HG02973 (cell line): ENCODE data around the gene SWAP70.
A peak's percentile ranks its signal among the peaks of the same experiment; 100 is the strongest.

Experiments
- ATAC-seq: cut with Tn5 transposase; IDR thresholded peaks from one replicate; pipeline ENCODE4 v1.9.1; 2021; ENCODE audit warnings: moderate library complexity; ENCODE audit not compliant: unreplicated experiment

Gene SWAP70

DNA sequence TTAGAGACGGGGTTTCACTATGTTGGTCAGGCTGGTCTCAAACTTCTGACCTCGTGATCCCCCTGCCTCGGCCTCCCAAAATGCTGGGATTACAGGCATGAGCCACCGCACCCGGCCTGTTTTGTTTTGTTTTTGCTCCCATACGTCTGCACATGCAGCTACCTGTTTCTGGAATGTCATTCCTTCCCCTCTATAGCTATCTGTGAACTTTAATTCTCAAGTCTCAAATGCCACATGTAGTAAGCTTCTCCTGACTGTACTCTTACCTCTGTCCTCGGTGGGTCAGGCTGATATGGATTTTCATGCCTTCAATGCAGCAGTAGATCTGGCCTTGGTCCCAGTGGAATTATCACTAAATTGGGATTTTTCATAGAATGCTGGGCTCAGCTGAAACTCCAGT lies 12.4 kb upstream of the SWAP70 start:
- ATAC-seq: no peak

DNA sequence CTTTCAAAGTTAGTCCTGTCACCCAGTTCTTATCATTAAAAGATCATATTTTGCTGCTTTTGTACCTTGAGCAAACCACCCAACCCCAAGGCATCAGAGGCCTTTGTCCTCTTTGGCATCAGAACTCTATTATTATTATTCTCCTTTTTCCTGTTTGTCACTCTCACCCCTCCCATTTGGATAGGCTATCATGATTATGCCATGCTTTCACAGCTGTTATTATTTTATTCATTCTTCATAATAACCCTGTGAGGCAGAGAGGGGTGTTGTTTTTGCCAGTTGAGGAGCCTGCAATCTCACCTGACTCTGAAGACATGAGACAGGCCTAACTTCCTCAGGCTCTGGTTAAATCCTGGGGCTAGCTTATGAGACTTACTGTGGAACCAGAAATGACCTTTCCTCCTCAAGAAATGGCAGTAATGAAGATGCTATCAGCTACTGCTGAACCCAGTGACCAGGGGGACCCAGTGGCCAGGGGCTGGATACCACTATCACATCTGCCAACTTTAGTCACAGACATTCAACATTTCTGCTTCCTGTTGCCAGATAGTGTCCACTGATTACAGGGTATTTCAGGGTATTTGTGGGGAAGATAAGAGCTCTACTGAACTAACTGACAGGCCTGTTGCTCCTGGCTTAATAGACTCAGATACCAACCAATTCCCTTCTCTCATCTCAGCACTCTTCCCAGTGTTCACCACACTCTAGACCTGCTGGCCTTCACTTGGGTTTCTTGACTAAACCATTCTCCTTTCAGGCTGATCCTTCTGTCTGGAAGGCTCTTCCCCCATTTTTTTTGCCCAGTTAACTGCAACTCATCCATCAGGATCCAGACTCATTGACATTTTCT lies 11.8 kb upstream of the SWAP70 start:
- ATAC-seq: no peak

DNA sequence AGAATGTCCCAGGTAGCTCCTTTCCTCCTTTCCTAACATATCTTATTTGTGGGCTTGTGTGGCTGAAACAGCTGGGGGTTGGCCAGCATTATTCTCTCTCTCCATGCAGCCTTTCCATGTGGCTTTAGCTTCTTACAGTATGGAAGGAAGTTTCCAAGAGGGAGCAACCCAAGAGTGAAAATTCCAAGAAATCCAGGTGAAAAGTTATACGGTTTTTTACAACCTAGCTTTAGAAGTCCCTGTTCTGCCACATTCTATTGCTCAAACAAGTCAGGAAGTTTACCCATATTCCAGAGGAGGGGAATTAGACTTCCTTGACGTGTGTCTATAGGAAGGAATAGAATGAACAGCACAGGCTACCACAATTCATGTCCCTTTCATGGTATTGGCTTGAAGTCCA lies 10.0 kb upstream of the SWAP70 start:
- ATAC-seq: no peak

DNA sequence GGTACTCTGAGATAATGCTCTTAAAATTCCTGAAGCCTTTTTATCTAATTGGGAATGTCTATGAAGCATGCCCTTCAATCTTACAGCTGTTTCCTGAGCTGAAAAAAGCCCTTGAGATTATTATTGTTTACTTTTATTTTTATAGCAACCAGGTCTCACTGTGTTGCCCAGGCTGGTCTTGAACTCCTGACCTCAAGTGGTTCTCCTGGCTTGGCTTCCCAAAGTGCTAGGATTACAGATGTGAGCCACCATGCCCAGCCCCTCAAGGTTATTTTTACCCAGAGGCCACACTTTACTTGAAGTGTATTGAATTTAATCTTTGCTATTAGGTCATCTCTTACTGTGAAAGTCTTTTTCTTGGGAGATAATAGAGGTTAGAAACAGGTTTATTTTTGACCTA lies 7.0 kb upstream of the SWAP70 start:
- ATAC-seq: no peak

DNA sequence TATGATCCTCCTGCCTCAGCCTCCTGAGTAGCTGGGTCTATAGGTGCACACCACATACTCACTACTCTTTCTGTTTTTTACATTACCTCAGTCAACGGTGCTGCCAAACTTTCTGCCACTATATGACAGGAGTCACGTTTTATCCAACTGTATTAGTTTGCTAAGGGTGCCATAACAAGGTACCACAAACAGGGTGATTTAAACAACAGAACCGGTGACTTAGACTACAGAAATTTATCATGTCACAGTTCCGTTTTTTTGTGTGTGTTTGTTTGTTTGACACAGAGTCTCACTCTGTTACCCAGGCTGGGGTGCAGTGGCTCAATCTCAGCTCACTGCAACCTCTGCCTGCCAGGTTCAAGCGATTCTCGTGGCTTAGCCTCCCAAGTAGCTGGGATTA lies 6.3 kb upstream of the SWAP70 start:
- ATAC-seq: no peak

DNA sequence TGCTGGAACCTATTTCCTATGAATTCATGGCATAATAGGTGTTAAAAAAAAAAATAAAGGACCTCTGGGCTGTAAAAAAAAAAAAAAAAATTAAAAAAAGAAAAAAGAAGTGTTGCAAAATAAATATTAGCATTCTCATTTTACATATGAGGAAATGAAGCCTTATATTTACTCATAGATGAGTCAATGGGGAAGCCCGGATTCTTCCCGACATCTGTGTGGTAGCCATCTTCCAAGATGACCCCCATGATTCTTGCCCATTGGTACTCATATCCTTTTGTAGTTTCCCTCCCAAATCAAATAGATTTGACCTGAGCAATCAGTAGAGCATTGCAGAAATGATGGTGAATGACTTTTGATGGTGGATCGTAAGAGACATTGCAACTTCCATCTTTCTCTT lies 3.0 kb upstream of the SWAP70 start:
- ATAC-seq: no peak

DNA sequence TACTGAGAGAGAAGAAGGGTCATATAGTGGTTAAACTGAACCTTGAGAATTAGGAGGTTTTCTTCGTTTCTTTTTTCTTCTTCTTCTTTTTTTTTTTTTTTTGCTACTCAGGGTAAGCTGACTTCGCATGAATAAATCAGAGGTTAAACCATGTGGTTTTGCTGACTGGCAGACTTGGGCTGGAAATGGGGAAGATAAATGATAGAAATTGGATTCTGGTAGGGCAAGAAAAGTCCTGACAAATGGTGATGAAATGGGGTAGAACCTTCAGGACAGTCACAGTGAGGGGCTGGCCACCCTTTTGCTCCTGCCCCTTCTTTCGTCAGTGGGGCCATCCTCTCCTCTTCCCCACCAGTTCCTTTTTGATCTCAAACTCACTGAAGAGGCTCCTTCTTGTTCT lies 1.6 kb upstream of the SWAP70 start:
- no peak for ATAC-seq

DNA sequence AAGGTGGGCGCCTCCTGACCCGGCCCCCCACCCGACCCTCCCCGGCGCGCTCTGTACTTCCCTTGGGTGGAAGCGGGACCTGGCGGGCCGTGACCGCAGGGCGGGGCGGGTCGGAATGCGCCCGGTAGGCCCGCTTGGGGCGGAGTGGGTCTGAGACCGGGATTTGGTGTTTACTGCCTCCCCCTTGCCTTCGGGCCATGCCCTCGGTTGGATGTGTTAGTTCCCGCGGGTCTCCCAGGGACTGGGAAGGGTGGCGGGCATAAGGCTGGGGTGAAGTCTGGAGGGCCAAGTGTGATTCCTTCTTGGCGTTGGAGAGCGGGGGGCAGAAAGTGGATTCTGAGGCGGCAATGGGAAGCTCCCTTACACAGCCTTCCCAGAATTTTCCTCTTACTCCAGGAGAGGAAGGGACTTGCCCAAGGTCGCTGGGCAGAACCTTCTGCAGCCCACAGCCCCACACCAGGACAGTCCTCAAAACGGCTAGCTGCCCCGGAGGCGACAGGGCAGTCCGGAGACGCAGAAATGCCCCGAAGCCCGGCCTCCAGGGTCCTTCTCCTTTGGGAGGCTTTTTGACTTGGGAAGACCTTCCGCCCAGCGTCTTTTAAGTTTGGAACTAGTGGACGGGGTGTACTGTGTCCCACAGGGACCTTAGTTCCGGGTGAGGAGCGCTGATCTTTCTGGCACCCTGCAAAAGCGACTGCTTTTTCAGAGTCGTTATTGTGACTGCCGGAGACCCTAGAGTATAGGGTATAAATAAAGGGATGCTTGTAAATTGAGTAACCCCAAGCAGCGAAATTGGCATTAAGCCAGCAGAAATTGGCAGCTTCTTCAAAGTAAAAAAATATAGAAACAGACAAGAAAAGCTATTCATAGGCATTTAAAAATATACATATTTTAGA lies 647 bp downstream of the SWAP70 start:
- ATAC-seq: peak; percentile 41

DNA sequence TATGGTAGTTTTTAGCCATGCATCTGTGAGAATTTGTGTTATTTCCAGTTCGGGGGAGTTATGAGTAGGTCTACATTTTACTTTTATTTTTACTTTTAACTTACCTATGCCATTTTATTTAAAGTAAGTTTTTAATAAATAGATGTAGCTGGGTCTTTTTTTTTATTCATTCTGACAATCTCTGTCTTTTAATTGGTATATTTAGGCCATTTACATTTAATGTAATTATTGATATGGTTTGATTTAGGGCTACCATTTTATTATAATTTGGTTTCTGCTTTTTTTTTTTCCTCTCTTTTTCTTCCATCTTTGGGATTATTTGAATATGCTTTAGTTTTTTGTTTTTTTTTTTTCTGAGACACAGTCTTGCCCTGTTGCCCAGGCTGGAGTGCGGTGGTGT lies 1.9 kb downstream of the SWAP70 start:
- ATAC-seq: no peak

DNA sequence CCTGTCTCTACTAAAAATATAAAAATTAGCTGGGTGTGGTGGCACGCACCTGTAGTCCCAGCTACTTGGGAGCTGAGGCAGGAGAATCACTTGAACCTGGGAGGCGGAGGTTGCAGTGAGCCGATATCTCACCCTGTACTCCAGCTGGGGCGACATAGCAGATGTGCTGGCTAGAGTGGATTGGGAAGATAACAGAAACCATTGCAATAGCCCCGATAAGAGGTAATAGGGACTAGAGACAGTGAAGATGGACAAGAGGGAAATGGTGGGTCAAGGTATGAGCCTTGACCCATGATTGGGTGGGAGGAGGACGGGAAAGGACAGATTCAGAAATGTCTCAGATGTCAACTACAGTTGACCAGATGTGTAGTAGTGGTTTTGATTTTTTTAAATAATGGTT lies 6.1 kb downstream of the SWAP70 start:
- no peak for ATAC-seq

DNA sequence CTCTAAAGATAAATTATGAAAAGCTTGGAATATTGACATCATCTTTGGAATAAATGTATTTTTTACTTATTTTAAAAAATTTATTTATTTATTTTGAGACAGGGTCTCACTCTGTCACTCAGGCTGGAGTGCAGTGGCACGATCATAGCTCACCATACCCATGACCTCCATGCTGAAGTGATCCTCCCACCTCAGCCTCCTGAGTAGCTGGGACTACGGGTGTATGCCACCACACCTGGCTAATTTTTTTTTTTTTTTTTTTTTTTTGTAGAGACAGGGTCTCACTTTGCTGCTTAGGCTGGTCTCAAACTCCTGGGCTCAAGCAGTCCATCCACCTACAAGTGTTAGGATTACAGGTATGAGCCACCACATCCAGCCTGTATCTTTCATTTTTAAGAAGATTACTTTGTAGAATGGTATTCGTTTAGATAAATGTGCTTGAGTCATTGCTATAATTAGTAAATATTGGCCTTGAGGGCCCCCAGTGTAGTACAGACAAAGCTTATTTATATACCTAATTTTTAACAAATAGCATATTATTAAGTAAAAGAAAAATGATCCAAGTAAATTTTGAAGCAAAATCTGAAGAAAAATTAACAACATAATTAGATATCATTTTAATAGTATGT lies 8.5 kb downstream of the SWAP70 start:
- no peak for ATAC-seq

DNA sequence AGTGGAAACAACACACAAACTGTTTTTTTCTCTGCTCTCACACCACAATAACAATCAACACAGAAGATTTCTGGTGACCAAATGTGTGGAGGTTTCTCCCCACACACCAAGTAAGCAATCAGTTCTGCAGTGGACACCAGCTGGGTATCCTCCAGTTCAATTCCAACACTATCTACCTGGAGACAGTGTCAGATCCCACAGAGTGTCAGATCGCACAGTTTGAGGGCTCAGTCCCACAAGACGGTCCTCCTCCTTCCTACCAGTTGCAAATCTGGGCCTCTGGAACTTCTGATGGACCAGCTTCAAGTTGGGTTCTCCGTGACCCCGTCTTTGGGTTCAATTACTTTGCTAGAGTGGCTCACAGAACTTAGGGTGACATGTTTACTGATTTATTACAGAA lies 9.0 kb downstream of the SWAP70 start:
- ATAC-seq: no peak

DNA sequence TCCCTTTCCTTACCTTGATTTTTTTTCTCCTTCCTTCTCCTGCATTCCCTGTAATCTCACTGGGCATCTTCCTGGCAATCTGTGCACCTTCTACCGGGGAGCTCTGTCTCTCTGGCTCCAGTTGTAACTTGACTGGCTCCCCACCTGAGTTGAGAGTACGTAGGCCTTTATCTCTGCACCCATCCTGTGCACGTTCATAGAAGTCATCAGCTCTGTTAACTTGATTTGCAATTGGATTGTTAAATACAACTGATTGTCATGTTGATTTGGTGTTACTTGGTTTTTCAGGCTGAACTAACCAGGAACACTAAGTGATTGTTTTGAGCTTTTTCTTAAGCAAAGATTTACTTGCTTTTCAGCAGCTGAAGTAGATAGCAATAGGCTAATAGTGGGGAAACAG lies 11.8 kb downstream of the SWAP70 start:
- ATAC-seq: no peak

DNA sequence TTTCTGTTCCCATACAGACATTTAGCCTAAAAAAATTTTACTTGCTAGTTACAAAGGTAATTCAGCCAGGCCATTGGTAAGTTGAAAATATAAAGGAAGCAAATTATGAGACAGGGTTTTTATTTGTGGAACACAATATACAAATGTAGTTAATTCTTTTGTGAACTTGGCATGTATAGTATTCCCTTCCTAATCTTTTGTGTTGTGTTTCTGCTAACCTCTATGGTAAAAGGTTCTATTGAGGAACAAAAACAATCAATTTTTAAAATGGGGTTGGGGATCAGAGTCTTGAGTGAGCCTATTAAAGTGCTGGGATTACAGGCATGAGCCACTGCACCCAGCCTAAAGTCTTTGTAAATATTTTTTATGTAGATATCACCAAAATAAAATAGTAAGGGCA lies 14.1 kb downstream of the SWAP70 start:
- ATAC-seq: no peak

DNA sequence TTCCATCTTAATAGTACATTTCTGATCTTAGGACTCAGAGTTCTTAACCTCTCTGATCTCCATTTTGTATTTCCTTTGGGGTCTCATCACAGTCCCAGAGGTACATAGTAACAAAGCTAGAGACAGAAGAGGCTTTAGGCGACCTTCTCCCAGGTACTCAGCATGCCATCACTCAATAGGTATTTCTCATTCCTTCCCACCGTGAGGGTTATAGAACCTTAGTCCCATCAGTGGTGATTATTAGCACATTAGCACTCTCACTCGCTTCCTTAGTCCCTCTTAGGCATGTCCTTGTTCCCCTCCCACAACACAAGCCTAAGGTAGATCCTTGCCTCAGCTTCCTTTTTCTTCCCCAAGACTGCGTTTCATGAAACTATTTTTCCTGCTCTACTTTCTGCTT lies 14.7 kb downstream of the SWAP70 start:
- no peak for ATAC-seq

DNA sequence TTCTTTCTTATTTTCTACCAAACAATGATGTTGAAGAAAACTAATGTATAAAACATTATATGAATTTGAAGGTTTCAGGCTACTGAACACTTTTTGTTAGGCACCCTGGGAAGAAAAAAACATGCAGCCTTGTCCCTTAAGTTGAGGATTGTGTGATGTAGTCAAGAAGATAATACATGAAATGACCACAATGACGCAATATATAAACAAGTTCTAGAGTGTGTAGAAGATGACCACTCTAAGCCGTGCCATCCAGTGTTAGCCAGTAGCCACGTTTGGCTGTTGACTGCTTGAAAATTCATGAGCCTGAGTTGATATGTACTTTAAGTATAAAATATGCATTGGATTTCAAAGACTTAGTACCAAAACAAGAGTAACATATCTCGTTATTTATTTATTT lies 16.2 kb downstream of the SWAP70 start:
- no peak for ATAC-seq

DNA sequence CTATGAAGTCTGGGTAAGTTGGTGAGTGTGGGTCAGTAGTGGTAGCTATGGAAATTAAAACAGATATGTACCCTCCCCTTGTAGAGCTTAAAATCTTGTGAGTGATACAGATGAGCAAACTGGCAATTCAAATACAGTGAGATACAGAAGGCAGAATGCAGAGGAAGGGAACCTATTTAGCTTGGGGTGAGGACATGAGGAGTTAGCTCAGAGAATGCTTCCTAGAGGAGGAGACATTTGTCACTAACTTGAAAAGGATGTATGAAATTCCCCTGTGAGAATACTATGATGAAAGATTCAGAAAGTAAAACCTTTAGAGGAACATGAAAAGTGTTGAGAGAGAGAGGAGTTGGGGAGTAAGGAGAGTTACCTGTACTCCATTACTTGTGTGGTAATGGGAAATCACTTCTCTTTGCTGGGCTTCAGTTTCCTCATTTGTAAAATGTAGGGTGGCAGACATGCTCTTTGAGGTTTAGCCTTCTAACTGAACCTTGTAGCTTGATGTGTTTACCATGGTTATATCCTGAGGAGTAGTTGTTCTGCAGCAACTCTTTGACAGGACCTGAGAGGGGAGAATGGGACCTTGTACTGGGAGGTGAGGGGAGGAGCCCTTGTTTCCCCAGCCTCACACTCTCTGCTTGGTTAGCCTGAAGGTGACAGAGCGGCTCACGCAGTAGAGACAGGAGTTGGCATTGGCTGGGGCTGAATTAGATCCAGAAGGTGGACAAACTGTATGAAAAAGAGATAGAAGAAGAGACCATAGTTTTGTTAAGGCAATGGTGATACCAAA lies 17.9 kb downstream of the SWAP70 start:
- peak; percentile 39 for ATAC-seq

DNA sequence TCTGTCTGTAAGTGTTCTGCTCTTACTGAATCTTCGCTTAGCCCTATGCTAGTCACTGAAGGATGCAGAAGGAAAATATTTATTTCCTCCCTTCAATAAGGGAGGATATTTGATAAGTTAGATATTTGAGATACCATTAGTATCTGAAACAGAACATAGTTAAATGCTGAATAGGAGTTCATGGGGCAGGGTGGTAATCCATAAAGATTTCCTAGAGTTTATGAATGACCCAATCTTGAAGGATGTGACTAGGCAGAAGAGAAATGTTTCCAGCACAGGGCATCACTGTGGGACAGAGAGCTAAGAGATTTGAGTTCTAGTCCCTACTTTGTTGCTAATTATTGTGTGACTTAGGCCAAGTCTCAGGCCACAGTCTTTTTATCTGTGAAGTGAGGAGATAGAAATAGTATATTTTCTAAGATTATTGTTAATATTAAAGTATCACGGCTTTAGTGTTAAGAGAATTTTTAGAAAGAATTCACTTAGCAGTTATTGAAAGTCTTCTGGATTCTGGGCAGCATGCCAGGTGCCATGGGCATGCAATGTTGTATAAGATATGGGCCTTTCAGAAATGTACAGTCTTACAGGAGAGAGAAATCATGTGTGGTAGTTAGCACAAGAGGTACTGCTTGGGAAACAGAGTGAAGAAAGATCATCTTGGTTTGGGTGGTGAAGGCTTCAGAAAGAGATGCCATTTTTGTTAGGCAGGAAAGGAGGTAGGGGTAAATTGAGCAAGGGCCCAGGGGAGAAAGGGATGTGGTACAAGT lies 24.0 kb downstream of the SWAP70 start:
- ATAC-seq: no peak

DNA sequence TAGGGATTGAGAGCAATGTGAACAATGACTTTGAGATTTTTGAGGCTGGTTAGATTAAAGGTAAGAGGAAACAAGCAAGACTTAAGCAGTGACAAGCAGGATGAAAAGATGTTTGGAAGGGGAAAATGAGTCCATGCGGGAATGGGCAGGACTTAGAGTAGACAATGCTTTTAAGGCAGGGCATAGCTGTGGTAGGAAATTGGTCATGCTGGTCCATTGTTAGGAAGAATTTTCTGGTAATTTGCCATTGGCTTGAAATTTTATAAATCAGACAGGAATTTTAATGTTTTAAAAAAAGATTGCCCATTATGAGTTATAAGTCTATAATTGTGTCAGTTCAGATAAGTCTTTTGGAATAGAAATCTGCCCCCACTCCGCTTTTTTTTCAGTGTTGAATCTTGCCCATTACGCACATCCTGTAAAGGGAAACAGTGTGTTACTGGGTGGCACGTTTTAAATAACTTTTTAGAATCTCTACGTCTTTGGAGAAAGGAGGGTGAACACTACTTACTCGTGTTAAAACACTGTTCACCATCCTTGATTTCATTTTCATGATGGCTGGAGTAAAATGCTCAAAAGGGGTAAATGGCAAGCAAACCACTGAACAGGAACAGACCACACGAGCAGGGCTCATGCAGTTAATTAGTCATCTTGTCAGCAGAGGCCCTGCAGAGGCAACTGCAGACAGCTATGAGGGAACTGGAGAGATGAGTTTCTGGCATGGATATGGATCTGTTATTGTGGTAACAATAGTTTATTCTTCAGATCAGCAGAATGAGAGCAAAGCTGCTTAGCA lies 25.0 kb downstream of the SWAP70 start:
- ATAC-seq: peak; percentile 68
